Measurements from ENCODE around the gene JAK1.

DNA sequence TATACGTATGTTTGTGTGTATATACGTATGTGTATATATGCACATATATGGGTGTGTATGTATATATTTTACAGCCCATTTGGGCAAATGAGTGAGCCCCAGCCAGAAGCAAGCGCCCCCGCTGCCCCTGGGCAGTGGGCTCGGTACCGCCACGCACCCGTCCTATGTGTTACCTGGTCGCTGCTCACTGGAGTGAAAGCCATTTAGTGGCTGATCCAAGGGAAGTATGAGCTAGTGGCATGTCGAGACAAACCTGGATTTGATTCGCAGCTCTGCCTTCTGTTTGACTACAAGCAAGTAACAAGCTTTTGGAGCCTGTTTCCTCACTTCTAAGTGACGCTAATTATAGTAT is 35.8 kb upstream of the JAK1 start:
- TF ChIP-seq, protein P1, sequence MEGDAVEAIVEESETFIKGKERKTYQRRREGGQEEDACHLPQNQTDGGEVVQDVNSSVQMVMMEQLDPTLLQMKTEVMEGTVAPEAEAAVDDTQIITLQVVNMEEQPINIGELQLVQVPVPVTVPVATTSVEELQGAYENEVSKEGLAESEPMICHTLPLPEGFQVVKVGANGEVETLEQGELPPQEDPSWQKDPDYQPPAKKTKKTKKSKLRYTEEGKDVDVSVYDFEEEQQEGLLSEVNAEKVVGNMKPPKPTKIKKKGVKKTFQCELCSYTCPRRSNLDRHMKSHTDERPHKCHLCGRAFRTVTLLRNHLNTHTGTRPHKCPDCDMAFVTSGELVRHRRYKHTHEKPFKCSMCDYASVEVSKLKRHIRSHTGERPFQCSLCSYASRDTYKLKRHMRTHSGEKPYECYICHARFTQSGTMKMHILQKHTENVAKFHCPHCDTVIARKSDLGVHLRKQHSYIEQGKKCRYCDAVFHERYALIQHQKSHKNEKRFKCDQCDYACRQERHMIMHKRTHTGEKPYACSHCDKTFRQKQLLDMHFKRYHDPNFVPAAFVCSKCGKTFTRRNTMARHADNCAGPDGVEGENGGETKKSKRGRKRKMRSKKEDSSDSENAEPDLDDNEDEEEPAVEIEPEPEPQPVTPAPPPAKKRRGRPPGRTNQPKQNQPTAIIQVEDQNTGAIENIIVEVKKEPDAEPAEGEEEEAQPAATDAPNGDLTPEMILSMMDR (IDR thresholded peaks at IDR 0.05), result no peak
- TF ChIP-seq POLR2A (IDR thresholded peaks at IDR 0.05), result no peak
